COR-L47 (cell line): Measurements from ENCODE around the gene ACSL3.
A peak's percentile ranks its signal among the peaks of the same experiment; 100 is the strongest.

ENCODE experiments used
- DNase-seq: peaks from one replicate; lab custom pipeline; 2025; lab: John Stamatoyannopoulos, UW

The ACSL3 gene

GRCh38 chr2:222943820-222944219 is 83.0 kb downstream of the ACSL3 start:
- DNase-seq = no peak

- DNase-seq = no peak
These were observed 83.7 kb downstream of the ACSL3 start for GRCh38 chr2:222944552-222944951.

GRCh38 chr2:222944971-222945740 is 84.3 kb downstream of the ACSL3 start:
- no peak for DNase-seq

- DNase-seq = no peak
These were observed 85.1 kb downstream of the ACSL3 start for GRCh38 chr2:222945887-222946286.

GRCh38 chr2:222946700-222947287 is 86.0 kb downstream of the ACSL3 start:
- no peak for DNase-seq

- DNase-seq = no peak
These were observed 88.2 kb downstream of the ACSL3 start for GRCh38 chr2:222949073-222949472.

- no peak for DNase-seq
These were observed 89.0 kb downstream of the ACSL3 start for GRCh38 chr2:222949690-222950323.

GRCh38 chr2:222950638-222951285 is 89.9 kb downstream of the ACSL3 start:
- no peak for DNase-seq

- peak; percentile 81 for DNase-seq
These were observed 91.4 kb downstream of the ACSL3 start for GRCh38 chr2:222952204-222952603.

GRCh38 chr2:222955008-222955407 is 94.2 kb downstream of the ACSL3 start:
- no peak for DNase-seq

GRCh38 chr2:222959358-222959757 is 98.5 kb downstream of the ACSL3 start:
- DNase-seq = no peak

GRCh38 chr2:222960126-222960525 is 99.3 kb downstream of the ACSL3 start:
- DNase-seq = no peak

GRCh38 chr2:222963641-222964040 is 102.8 kb downstream of the ACSL3 start:
- DNase-seq = no peak

GRCh38 chr2:222964376-222965031 is 103.7 kb downstream of the ACSL3 start:
- DNase-seq = no peak

GRCh38 chr2:222965555-222965954 is 104.7 kb downstream of the ACSL3 start:
- DNase-seq = no peak

- DNase-seq = no peak
These were observed 107.8 kb downstream of the ACSL3 start for GRCh38 chr2:222968550-222969155.

GRCh38 chr2:222969491-222969890 is 108.7 kb downstream of the ACSL3 start:
- no peak for DNase-seq

GRCh38 chr2:222972420-222972819 is 111.6 kb downstream of the ACSL3 start:
- no peak for DNase-seq

- DNase-seq = no peak
These were observed 112.4 kb downstream of the ACSL3 start for GRCh38 chr2:222973237-222973636.

GRCh38 chr2:222973733-222974132 is 112.9 kb downstream of the ACSL3 start:
- DNase-seq = no peak

GRCh38 chr2:222976521-222977061 is 115.8 kb downstream of the ACSL3 start:
- no peak for DNase-seq

GRCh38 chr2:222977121-222977520 is 116.3 kb downstream of the ACSL3 start:
- DNase-seq = no peak
